Measurements from ENCODE around the gene S100A6. TPM values are rescaled to one million over a fixed set of nuclear protein-coding genes. Genes with fewer than 3 reads are reported as not detected.

Gene S100A6
- total RNA-seq, 1 donor from 2014 or later: 1,381 TPM

GRCh38 chr1:153503766-153504165, 32.0 kb downstream of the S100A6 start:
- DNase-seq (ENCODE audit: low spot score): no peak

GRCh38 chr1:153498746-153499145, 37.0 kb downstream of the S100A6 start:
- no peak for DNase-seq (ENCODE audit: low spot score)

DNA sequence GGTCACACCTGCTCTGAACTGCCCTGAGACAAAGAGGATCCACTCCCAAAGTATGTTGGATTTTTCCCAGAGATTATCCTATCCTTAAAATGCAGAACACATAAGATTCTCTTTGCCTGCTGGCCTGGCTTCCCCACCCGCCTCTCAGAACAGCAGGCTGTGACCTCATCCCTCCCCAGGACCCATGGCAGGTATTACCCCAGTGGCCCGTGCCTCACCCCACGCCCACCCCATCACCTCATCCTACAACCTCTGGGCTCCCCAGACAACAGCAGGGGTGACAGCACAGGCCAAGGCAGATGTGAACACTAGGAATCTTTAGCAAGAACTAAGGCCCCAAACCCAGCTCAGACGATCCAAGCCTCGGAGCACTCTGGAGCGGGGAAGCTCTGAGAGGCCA, 40.3 kb downstream of the S100A6 start:
- no peak for DNase-seq (ENCODE audit: low spot score)

- DNase-seq (ENCODE audit: low spot score): peak; percentile 74
Measured at GRCh38 chr1:153494976-153495535, 40.7 kb downstream of the S100A6 start.

- peak; percentile 73 for DNase-seq (ENCODE audit: low spot score)
Measured at GRCh38 chr1:153493343-153493960, 42.3 kb downstream of the S100A6 start.

GRCh38 chr1:153490272-153491051, 45.3 kb downstream of the S100A6 start:
- DNase-seq (ENCODE audit: low spot score): peak; percentile 81

DNA sequence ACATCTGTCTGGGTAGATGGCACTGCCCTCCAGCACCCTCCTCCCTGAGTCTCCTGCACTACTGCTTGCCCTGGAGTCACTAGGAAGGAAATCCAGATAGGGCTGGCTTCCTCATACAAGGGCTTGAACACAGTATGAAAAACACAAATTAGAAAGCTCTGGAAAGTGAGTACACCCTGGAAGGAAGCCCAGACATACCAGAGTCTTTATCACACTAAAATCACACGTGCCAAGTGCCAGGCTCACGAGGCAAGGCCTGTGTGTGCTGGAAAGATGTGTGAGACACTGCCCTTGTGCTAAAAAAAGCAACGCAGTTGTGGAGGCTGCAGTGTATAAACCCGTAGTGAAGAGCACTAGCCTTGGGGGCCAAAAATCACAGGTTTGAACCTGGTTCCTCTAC, 47.1 kb downstream of the S100A6 start:
- DNase-seq (ENCODE audit: low spot score): no peak

DNA sequence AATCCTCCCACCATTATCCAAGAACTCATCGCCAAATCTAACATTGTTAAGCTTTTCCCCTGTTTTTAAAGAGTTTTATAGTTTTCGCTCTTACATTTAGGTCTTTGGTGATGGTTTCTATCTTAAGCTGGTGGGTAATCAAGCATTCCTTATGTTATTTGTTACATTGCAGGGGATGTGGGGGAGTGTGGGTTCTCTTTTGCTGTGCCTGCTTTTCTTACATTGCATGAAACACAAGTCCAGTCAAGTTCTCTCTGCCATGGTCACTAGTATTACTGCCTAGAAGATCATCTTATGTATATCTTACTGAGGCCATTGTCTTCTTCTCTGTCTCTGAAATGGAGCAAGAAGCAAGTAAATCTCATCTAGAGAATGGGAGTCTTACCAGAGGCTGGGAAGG, 48.1 kb downstream of the S100A6 start:
- DNase-seq (ENCODE audit: low spot score): no peak

GRCh38 chr1:153485863-153486262, 49.9 kb downstream of the S100A6 start:
- DNase-seq (ENCODE audit: low spot score): no peak

Other genes starting within 250 kb of the S100A6 start
- gene PGLYRP3, start 223.0 kb downstream of the S100A6 start, total RNA-seq: not detected
- gene PGLYRP4, start 187.2 kb downstream of the S100A6 start, total RNA-seq: 0.60 TPM
- gene S100A9, start 178.1 kb downstream of the S100A6 start, total RNA-seq: 151 TPM
- gene S100A12, start 160.4 kb downstream of the S100A6 start, total RNA-seq: not detected
- 31.6 TPM for gene S100A8, start 144.9 kb downstream of the S100A6 start, total RNA-seq
- not detected for gene S100A7A, start 119.5 kb downstream of the S100A6 start, total RNA-seq
- not detected for gene S100A7, start 75.3 kb downstream of the S100A6 start, total RNA-seq
- 0.86 TPM for gene S100A5, start 4.9 kb upstream of the S100A6 start, total RNA-seq
- gene S100A4, start 9.8 kb upstream of the S100A6 start, total RNA-seq: 120 TPM
- gene S100A3, start 13.3 kb upstream of the S100A6 start, total RNA-seq: 6.5 TPM
- 317 TPM for gene S100A2, start 29.9 kb upstream of the S100A6 start, total RNA-seq
- gene S100A16, start 77.1 kb upstream of the S100A6 start, total RNA-seq: 81.8 TPM
- 51.3 TPM for gene S100A14, start 80.3 kb upstream of the S100A6 start, total RNA-seq
- gene S100A13, start 91.5 kb upstream of the S100A6 start, total RNA-seq: 71.6 TPM
- gene S100A1, start 92.4 kb upstream of the S100A6 start, total RNA-seq: not detected
- 91.7 TPM for gene CHTOP, start 98.1 kb upstream of the S100A6 start, total RNA-seq
- 37.3 TPM for gene SNAPIN, start 122.7 kb upstream of the S100A6 start, total RNA-seq
- 131 TPM for gene ILF2, start 135.0 kb upstream of the S100A6 start, total RNA-seq
- 21.0 TPM for gene NPR1, start 142.7 kb upstream of the S100A6 start, total RNA-seq
- gene INTS3, start 192.1 kb upstream of the S100A6 start, total RNA-seq: 77.5 TPM
- 28.8 TPM for gene SLC27A3, start 239.4 kb upstream of the S100A6 start, total RNA-seq